CD14-positive monocyte (primary cell): ENCODE results near the gene SHISAL1. TPM values are rescaled to one million over a fixed set of nuclear protein-coding genes. Genes with fewer than 3 reads are reported as not detected.

Source experiments
- DNase-seq, 3 donors: peaks; one replicate each; pipeline ENCODE4 v3.0.0-alpha.2; 2011 to 2022
- H2AFZ ChIP-seq: 2 replicates; pipeline ENCODE4 v1.6.0; 2012; ENCODE audit warnings: mild to moderate bottlenecking, low read depth, low read length, inconsistent platforms; ENCODE audit not compliant: insufficient read depth, poor library complexity, severe bottlenecking
- H3K27ac ChIP-seq, 2 donors: 1 replicate in 1 of 2; 2 replicates in 1 of 2; pipeline ENCODE4 v1.5.1; 2012 to 2013; ENCODE audit warnings: low read length in 2 of 2, control low read depth in 1 of 2, inconsistent platforms in 1 of 2, low read depth in 1 of 2, mild to moderate bottlenecking in 1 of 2
- H3K27me3 ChIP-seq, 2 donors: one replicate each; pipeline versions ENCODE4 v1.6.0 to v1.6.1; 2011 to 2013; ENCODE audit warnings: low read length in 2 of 2; ENCODE audit not compliant: control insufficient read depth in 2 of 2, insufficient read depth in 2 of 2
- H3K36me3 ChIP-seq, 2 donors: replicated peaks in 1 of 2; 1 replicate in 1 of 2; 2 replicates in 1 of 2; pipeline versions ENCODE4 v1.5.1 to v1.6.1; 2012 to 2013; ENCODE audit warnings: low read length in 2 of 2, control low read depth in 1 of 2, inconsistent platforms in 1 of 2, mild to moderate bottlenecking in 1 of 2; ENCODE audit not compliant: insufficient read depth in 2 of 2, control insufficient read depth in 1 of 2
- H3K4me1 ChIP-seq, 2 donors: 1 replicate in 1 of 2; 2 replicates in 1 of 2; pipeline versions ENCODE4 v1.5.1 to v1.6.1; 2012 to 2013; ENCODE audit warnings: low read length in 2 of 2, control low read depth in 1 of 2, inconsistent platforms in 1 of 2, mild to moderate bottlenecking in 1 of 2, moderate library complexity in 1 of 2; ENCODE audit not compliant: insufficient read depth in 2 of 2, control insufficient read depth in 1 of 2
- H3K4me2 ChIP-seq: replicated peaks from 2 replicates; pipeline ENCODE3; 2012; ENCODE audit warnings: low read length, moderate library complexity, mild to moderate bottlenecking; ENCODE audit not compliant: poor library complexity, severe bottlenecking; ENCODE audit errors: extremely low read depth
- H3K4me3 ChIP-seq, 3 experiments: fragments of 200-600 bp in 1 of 3; sonication (generic) in 1 of 3; replicated peaks in 1 of 3; 1 replicate in 2 of 3; 2 replicates in 1 of 3; pipeline ENCODE4 v1.5.1; 2011 to 2013; ENCODE audit warnings: low read length in 3 of 3, mild to moderate bottlenecking in 3 of 3, control low read depth in 2 of 3, low read depth in 2 of 3, inconsistent platforms in 1 of 3, moderate library complexity in 1 of 3
- H3K79me2 ChIP-seq: 2 replicates; pipeline ENCODE4 v1.6.0; 2012; ENCODE audit warnings: mild to moderate bottlenecking, control low read depth, inconsistent platforms, low read length, moderate library complexity; ENCODE audit not compliant: insufficient read depth
- H3K9ac ChIP-seq: 2 replicates; pipeline ENCODE4 v1.6.0; 2017; ENCODE audit warnings: low read length, mild to moderate bottlenecking; ENCODE audit not compliant: insufficient read depth, poor library complexity, severe bottlenecking
- H3K9me3 ChIP-seq, 2 donors: replicated peaks in 1 of 2; 1 replicate in 1 of 2; 2 replicates in 1 of 2; pipeline versions ENCODE4 v1.5.1 to v1.6.1; 2012 to 2013; ENCODE audit warnings: low read length in 2 of 2, control low read depth in 1 of 2; ENCODE audit not compliant: control insufficient read depth in 1 of 2, insufficient read depth in 1 of 2
- H4K20me1 ChIP-seq: 2 replicates; pipeline ENCODE4 v1.6.0; 2012; ENCODE audit warnings: mild to moderate bottlenecking, low read length, control low read depth, moderate library complexity; ENCODE audit not compliant: insufficient read depth
- H3K27ac Mint-ChIP-seq, 7 donors: one replicate each; pipeline ENCODE4 v1.8.0; 2020; ENCODE audit warnings: mild to moderate bottlenecking in 7 of 7, mixed read lengths in 7 of 7, moderate library complexity in 6 of 7, inconsistent platforms in 2 of 7
- H3K27me3 Mint-ChIP-seq, 3 donors: one replicate each; pipeline ENCODE4 v1.8.0; 2021 to 2022; ENCODE audit warnings: low read depth in 3 of 3, mild to moderate bottlenecking in 3 of 3, mixed read lengths in 3 of 3, moderate library complexity in 3 of 3, inconsistent platforms in 1 of 3
- H3K36me3 Mint-ChIP-seq, 2 donors: one replicate each; pipeline ENCODE4 v1.8.0; 2020; ENCODE audit warnings: mixed read lengths in 2 of 2, inconsistent platforms in 1 of 2, mild to moderate bottlenecking in 1 of 2
- H3K4me1 Mint-ChIP-seq: one replicate; pipeline ENCODE4 v1.8.0; 2020; ENCODE audit warnings: mild to moderate bottlenecking, mixed read lengths
- H3K4me3 Mint-ChIP-seq, 2 donors: one replicate each; pipeline ENCODE4 v1.8.0; 2020; ENCODE audit warnings: mild to moderate bottlenecking in 2 of 2, mixed read lengths in 2 of 2, moderate library complexity in 1 of 2
- H3K9me3 Mint-ChIP-seq, 7 donors: one replicate each; pipeline ENCODE4 v1.8.0; 2020 to 2022; ENCODE audit warnings: mixed read lengths in 7 of 7, mild to moderate bottlenecking in 6 of 7, moderate library complexity in 6 of 7, inconsistent platforms in 2 of 7
- CTCF ChIP-seq: fragments of 200-600 bp; IDR thresholded peaks from one replicate; pipeline ENCODE4 v1.8.0; 2022; ENCODE audit warnings: antibody characterized with exemption, mild to moderate bottlenecking
- WGBS: methylation state at CpG from one replicate; pipeline ENCODE4 v1.1.5; 2013; ENCODE audit warnings: missing lambda C conversion rate; ENCODE audit not compliant: insufficient coverage; 5-methylcytosine and 5-hydroxymethylcytosine counted together
- intact Hi-C, 2 donors: fragments of 100-400 bp; cut with micrococcal nuclease; formaldehyde crosslinking; loops; one replicate each; pipeline versions ENCODE4 v1.15.0 to v1.15.1; 2023
- polyA plus RNA-seq, 3 donors: library from polyadenylated mRNA; depleted of rRNA in 1 of 3; unstranded in 2 of 3; stranded (reverse) in 1 of 3; fragments of 300-500 nt in 2 of 3; fragments of >200 nt in 1 of 3; fragmentation: Illumina TruSeq in 2 of 3; gene quantifications; 1 replicate in 2 of 3; 2 replicates in 1 of 3; pipeline ENCODE4 v1.2.3, GENCODE V29; 2012 to 2021

The SHISAL1 gene
- polyA plus RNA-seq, 3 donors, result not detected

GRCh38 chr22:44291674-44292360, 20.9 kb downstream of the SHISAL1 start:
- 41% methylated on average over 9 of the region's 21 CpGs for WGBS
- H3K9ac ChIP-seq, result no peak overlapping the region

GRCh38 chr22:44291265-44291664, 21.5 kb downstream of the SHISAL1 start:
- 78% methylated on average over 5 of the region's 8 CpGs for WGBS
- Histone ChIP-seq H4K20me1 (no peaks in the 10 kb centered on the region), H3K36me3 (no peaks in the 10 kb centered on the region), H3K79me2 (no peaks in the 10 kb centered on the region), H3K4me3 (no peak overlapping the region), H3K4me1 (peaks cover 0 to 9% of the 10 kb centered on the region in 2 donors), H3K27ac (no peak overlapping the region), H3K9me3 (peaks cover 0 to 5% of the 10 kb centered on the region in 2 donors), H3K27me3 (no peaks in the 10 kb centered on the region), H2AFZ (no peak overlapping the region), H3K9ac (no peak overlapping the region), H3K4me2 (no peak overlapping the region)
- peak overlapping the region in 2 of 7 donors; percentile 5 to 6 for H3K27ac Mint-ChIP-seq
- intact Hi-C loops, result no loop called here
- H3K9me3 Mint-ChIP-seq, result peaks cover 2 to 17% (median 8%) of the 10 kb centered on the region in 7 donors
- H3K36me3 Mint-ChIP-seq, result no peaks in the 10 kb centered on the region
- peaks cover 6% of the 10 kb centered on the region for H3K4me1 Mint-ChIP-seq
- no peak for TF ChIP-seq CTCF
- peak in 1 of 3 donors; percentile 10 for DNase-seq
- H3K27me3 Mint-ChIP-seq, result peaks cover 2 to 7% (median 5%) of the 10 kb centered on the region in 3 donors
- H3K4me3 Mint-ChIP-seq, result peak overlapping the region in 1 of 2 donors; percentile 64

More at GRCh38 chr22:44291674-44292360, 20.9 kb downstream of the SHISAL1 start:
- intact Hi-C loops, result no loop called here
- no peaks in the 10 kb centered on the region for H3K27me3 ChIP-seq
- TF ChIP-seq CTCF, result no peak
- H3K4me2 ChIP-seq, result no peak overlapping the region
- no peaks in the 10 kb centered on the region for H3K36me3 ChIP-seq
- no peak overlapping the region for H3K4me3 ChIP-seq
- peaks cover 0 to 9% of the 10 kb centered on the region in 2 donors for H3K4me1 ChIP-seq
- H3K9me3 ChIP-seq, result peaks cover 0 to 5% of the 10 kb centered on the region in 2 donors
- Mint-ChIP-seq H3K36me3 (no peaks in the 10 kb centered on the region), H3K9me3 (peaks cover 2 to 17% (median 8%) of the 10 kb centered on the region in 7 donors), H3K4me3 (peak overlapping the region in 1 of 2 donors; percentile 64), H3K4me1 (peaks cover 6% of the 10 kb centered on the region), H3K27ac (peak overlapping the region in 2 of 7 donors; percentile 5 to 6), H3K27me3 (peaks cover 2 to 7% (median 5%) of the 10 kb centered on the region in 3 donors)
- H4K20me1 ChIP-seq, result no peaks in the 10 kb centered on the region
- no peaks in the 10 kb centered on the region for H3K79me2 ChIP-seq
- H2AFZ ChIP-seq, result no peak overlapping the region
- DNase-seq, result no peak
- no peak overlapping the region for H3K27ac ChIP-seq
